ENCODE measurements around the gene TCF25. TPM values are rescaled to one million over a fixed set of nuclear protein-coding genes. Genes with fewer than 3 reads are reported as not detected.

The TCF25 gene
- total and polyA plus RNA-seq, 2 donors (not counting 1 experiment from before 2014, with no cell fraction given): 150 to 176 TPM

GRCh38 chr16:89911375-89911774 is 38.0 kb downstream of the TCF25 start:
- Histone ChIP-seq H3K4me1 (ENCODE audit: control insufficient read depth, extremely low read depth, insufficient read depth, low read length) (peaks cover 3% of the 10 kb centered on the region), H3K4me3 (replicated peaks in 1 of 4; ENCODE audit: control extremely low read depth in 1 of 4, insufficient read depth in 1 of 4, low read depth in 3 of 4, low read length in 4 of 4) (no peak overlapping the region), H3K79me2 (ENCODE audit: control insufficient read depth, insufficient read depth, low read length) (no peaks in the 10 kb centered on the region), H3K27me3 (ENCODE audit: control insufficient read depth, insufficient read depth, low read length) (no peaks in the 10 kb centered on the region), H3K4me2 (ENCODE audit: extremely low read depth, insufficient read depth, low read length) (no peak overlapping the region), H3K27ac (ENCODE audit: insufficient read depth, low read length) (no peak overlapping the region), H3K36me3 (ENCODE audit: control insufficient read depth, insufficient read depth, low read length) (peaks cover 38% of the 10 kb centered on the region), H4K20me1 (ENCODE audit: control insufficient read depth, extremely low read depth, insufficient read depth, low read length) (no peaks in the 10 kb centered on the region), H3K9ac (ENCODE audit: insufficient read depth, low read length) (no peak overlapping the region), H3K9me3 (ENCODE audit: control insufficient read depth, insufficient read depth, low read depth, low read length) (no peaks in the 10 kb centered on the region), H2AFZ (ENCODE audit: low read length) (no peak overlapping the region)
- TF ChIP-seq EZH2 (IDR thresholded peaks at IDR 0.05; ENCODE audit: low read length, missing control alignments) (no peak), CTCF (conservative IDR thresholded peaks at IDR 0.05 in 1 of 2, IDR thresholded peaks at IDR 0.05 in 1 of 2; ENCODE audit: low read depth in 1 of 2, low read length in 2 of 2) (no peak)
- DNase-seq (ENCODE audit: low read depth in 2 of 2): no peak

GRCh38 chr16:89912143-89912542 is 38.8 kb downstream of the TCF25 start:
- no peak for DNase-seq (ENCODE audit: low read depth in 2 of 2)
- Histone ChIP-seq H3K4me1 (ENCODE audit: control insufficient read depth, extremely low read depth, insufficient read depth, low read length) (peaks cover 3% of the 10 kb centered on the region), H3K27ac (ENCODE audit: insufficient read depth, low read length) (no peak overlapping the region)

GRCh38 chr16:89912627-89913026 is 39.2 kb downstream of the TCF25 start:
- no peak overlapping the region for H3K27ac ChIP-seq (ENCODE audit: insufficient read depth, low read length)
- H3K4me2 ChIP-seq (ENCODE audit: extremely low read depth, insufficient read depth, low read length): no peak overlapping the region
- DNase-seq (ENCODE audit: low read depth in 2 of 2): no peak
- H3K36me3 ChIP-seq (ENCODE audit: control insufficient read depth, insufficient read depth, low read length): peaks cover 33% of the 10 kb centered on the region
- no peak overlapping the region for H3K4me3 ChIP-seq (replicated peaks in 1 of 4; ENCODE audit: control extremely low read depth in 1 of 4, insufficient read depth in 1 of 4, low read depth in 3 of 4, low read length in 4 of 4)
- peaks cover 3% of the 10 kb centered on the region for H3K4me1 ChIP-seq (ENCODE audit: control insufficient read depth, extremely low read depth, insufficient read depth, low read length)
- no peaks in the 10 kb centered on the region for H3K9me3 ChIP-seq (ENCODE audit: control insufficient read depth, insufficient read depth, low read depth, low read length)
- no peak overlapping the region for H3K9ac ChIP-seq (ENCODE audit: insufficient read depth, low read length)
- no peaks in the 10 kb centered on the region for H3K79me2 ChIP-seq (ENCODE audit: control insufficient read depth, insufficient read depth, low read length)
- no peaks in the 10 kb centered on the region for H4K20me1 ChIP-seq (ENCODE audit: control insufficient read depth, extremely low read depth, insufficient read depth, low read length)
- H2AFZ ChIP-seq (ENCODE audit: low read length): no peak overlapping the region
- TF ChIP-seq CTCF (conservative IDR thresholded peaks at IDR 0.05 in 1 of 2, IDR thresholded peaks at IDR 0.05 in 1 of 2; ENCODE audit: low read depth in 1 of 2, low read length in 2 of 2) (no peak), EZH2 (IDR thresholded peaks at IDR 0.05; ENCODE audit: low read length, missing control alignments) (no peak)
- H3K27me3 ChIP-seq (ENCODE audit: control insufficient read depth, insufficient read depth, low read length): no peaks in the 10 kb centered on the region

More at GRCh38 chr16:89912143-89912542, 38.8 kb downstream of the TCF25 start:
- Histone ChIP-seq H4K20me1 (ENCODE audit: control insufficient read depth, extremely low read depth, insufficient read depth, low read length) (no peaks in the 10 kb centered on the region), H3K79me2 (ENCODE audit: control insufficient read depth, insufficient read depth, low read length) (no peaks in the 10 kb centered on the region), H3K27me3 (ENCODE audit: control insufficient read depth, insufficient read depth, low read length) (no peaks in the 10 kb centered on the region), H3K36me3 (ENCODE audit: control insufficient read depth, insufficient read depth, low read length) (peaks cover 33% of the 10 kb centered on the region), H2AFZ (ENCODE audit: low read length) (no peak overlapping the region), H3K4me2 (ENCODE audit: extremely low read depth, insufficient read depth, low read length) (no peak overlapping the region), H3K9ac (ENCODE audit: insufficient read depth, low read length) (no peak overlapping the region), H3K9me3 (ENCODE audit: control insufficient read depth, insufficient read depth, low read depth, low read length) (no peaks in the 10 kb centered on the region), H3K4me3 (replicated peaks in 1 of 4; ENCODE audit: control extremely low read depth in 1 of 4, insufficient read depth in 1 of 4, low read depth in 3 of 4, low read length in 4 of 4) (no peak overlapping the region)
- TF ChIP-seq EZH2 (IDR thresholded peaks at IDR 0.05; ENCODE audit: low read length, missing control alignments): no peak
- no peak for TF ChIP-seq CTCF (conservative IDR thresholded peaks at IDR 0.05 in 1 of 2, IDR thresholded peaks at IDR 0.05 in 1 of 2; ENCODE audit: low read depth in 1 of 2, low read length in 2 of 2)
